PC-9 (cell line): Measurements from ENCODE around the gene SCAMP2.

Source experiments
- EZH2 ChIP-seq: fragments of 200-600 bp; sonication (generic); IDR thresholded peaks from 2 replicates; pipeline ENCODE4 v1.8.0; 2017; ENCODE audit warnings: antibody characterized with exemption, low read depth
- TF ChIP-seq, protein P1 (sequence below): fragments of 200-600 bp; sonication (generic); conservative IDR thresholded peaks from 2 replicates; pipeline ENCODE4 v1.6.1; 2017; ENCODE audit warnings: mixed run types, antibody characterized with exemption, mild to moderate bottlenecking, moderate library complexity

GRCh38 chr15:74895830-74896229, 22.7 kb upstream of the SCAMP2 start:
- TF ChIP-seq, protein P1, sequence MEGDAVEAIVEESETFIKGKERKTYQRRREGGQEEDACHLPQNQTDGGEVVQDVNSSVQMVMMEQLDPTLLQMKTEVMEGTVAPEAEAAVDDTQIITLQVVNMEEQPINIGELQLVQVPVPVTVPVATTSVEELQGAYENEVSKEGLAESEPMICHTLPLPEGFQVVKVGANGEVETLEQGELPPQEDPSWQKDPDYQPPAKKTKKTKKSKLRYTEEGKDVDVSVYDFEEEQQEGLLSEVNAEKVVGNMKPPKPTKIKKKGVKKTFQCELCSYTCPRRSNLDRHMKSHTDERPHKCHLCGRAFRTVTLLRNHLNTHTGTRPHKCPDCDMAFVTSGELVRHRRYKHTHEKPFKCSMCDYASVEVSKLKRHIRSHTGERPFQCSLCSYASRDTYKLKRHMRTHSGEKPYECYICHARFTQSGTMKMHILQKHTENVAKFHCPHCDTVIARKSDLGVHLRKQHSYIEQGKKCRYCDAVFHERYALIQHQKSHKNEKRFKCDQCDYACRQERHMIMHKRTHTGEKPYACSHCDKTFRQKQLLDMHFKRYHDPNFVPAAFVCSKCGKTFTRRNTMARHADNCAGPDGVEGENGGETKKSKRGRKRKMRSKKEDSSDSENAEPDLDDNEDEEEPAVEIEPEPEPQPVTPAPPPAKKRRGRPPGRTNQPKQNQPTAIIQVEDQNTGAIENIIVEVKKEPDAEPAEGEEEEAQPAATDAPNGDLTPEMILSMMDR = no peak
- TF ChIP-seq EZH2 = no peak
